GM15510 (cell line): ENCODE results near the gene GPR35.

Experiments
- POLR2A ChIP-seq: IDR thresholded peaks from 3 replicates; pipeline ENCODE4 v1.6.1; 2011; ENCODE audit warnings: borderline replicate concordance; ENCODE audit not compliant: insufficient read length; ENCODE audit errors: extremely low read depth

Gene GPR35

DNA sequence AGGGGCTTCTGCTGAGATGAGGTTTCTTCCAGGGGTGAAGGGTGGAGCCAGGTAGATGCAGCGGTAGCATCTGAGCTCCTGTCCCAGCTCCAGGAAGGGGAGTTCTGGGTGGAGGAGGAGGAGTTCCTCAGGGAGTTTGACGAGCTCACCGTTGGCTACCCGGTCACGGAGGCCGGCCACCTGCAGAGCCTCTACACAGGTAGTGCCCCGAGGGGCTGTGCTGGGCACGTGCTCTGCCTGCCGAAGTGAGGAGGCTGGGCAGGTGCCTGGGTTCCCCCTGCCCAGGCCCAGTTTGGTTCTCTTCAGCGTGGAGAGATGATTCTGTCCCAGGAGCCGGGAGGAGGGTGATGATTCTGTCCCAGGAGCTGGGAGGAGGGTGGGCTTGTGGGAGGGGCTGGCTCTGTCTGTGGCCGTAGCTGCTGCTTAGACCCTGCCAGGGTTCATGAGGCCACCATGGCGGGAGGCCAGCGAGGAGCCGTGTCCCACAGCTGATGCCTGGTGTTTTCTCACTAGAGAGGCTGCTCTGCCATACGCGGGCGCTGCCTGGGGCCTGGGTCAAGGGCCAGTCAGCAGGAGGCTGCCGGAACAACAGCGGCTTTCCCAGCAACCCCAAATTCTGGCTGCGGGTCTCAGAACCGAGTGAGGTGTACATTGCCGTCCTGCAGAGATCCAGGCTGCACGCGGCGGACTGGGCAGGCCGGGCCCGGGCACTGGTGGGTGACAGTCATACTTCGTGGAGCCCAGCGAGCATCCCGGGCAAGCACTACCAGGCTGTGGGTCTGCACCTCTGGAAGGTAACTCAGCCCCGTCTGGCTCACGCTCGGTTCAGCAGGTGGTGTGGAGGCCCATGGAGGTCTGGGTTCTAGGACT, 30.5 kb upstream of the GPR35 start:
- no peak for TF ChIP-seq POLR2A

DNA sequence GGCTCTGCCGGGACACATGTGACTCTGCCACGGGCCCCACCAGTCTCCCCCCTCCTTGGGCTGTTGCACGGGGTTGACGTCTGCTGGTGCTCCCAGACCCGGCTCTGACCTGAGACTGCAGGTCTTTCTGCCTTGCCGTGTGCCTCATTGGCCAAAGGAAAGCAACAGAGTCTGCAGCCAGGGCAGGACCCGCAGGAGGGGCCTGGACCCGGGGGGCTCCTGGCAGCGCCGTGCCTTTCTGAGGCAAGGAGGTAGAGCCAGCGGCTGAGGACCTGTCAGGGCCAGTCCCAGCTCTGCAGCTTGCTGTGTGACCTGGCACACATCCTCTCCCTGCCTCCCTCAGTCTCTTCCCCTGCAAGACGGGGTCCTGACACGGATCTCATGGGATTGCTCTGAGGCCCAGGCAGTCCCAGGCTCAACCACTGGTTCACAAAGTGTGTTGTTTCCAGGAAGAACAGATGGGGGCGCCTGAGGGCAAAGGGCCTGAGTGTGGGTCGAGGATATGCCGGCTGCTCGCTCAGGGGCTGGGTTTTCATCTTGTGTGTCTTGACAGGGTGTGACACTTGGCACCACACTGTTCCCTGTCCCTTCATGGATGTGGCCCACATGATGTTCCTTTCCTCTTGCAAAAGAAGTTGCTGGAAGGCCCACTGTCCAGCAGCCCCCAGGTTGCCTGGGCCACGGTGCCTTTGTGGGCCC, 29.8 kb upstream of the GPR35 start:
- TF ChIP-seq POLR2A, result no peak

DNA sequence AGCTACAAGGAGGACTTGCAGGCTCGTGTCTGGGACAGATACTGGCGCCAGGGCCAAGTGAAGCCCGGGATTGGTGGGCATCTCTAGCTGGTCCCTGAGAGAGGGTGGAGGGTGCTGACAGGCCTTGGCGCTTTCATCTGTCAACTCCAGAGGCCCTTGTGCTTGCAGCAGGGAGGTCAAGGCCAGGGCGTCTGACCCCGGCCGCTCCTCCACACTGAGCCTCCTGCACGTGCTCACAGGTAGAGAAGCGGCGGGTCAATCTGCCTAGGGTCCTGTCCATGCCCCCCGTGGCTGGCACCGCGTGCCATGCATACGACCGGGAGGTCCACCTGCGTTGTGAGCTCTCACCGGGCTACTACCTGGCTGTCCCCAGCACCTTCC, 29.2 kb upstream of the GPR35 start:
- TF ChIP-seq POLR2A, result no peak

DNA sequence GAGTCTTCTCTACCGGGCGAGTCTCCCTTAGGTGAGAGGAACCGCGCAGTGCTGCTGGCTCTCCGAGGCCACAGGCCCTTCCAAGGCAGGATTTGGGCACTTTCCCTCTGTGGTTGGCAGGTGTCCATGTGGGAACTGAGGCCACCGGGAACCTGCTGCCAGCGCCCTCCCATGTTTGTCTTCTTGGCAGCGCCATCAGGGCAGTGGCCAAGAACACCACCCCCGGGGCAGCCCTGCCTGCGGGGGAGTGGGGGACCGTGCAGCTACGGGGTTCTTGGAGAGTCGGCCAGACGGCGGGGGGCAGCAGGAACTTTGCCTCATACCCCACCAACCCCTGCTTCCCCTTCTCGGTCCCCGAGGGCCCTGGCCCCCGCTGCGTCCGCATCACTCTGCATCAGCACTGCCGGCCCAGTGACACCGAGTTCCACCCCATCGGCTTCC, 28.8 kb upstream of the GPR35 start:
- no peak for TF ChIP-seq POLR2A

DNA sequence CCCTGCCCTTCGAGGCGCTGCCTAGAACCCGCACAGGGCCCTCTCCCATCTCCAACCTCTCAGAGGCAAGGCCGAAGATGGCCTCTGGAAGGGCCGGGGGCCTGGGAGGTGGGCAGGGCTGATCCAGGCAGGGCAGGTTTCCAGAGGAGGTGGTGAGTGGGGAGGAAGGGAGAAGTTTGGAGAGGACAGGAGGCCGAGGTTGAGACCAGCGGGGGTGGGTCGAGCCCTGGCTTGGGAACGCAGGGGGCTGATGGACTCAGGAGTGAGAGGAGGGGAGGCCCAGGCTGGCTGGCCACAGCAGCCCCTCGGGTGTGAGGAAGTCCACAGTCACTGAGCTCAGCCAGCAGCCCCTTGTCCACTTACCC, 28.2 kb upstream of the GPR35 start:
- TF ChIP-seq POLR2A, result no peak

DNA sequence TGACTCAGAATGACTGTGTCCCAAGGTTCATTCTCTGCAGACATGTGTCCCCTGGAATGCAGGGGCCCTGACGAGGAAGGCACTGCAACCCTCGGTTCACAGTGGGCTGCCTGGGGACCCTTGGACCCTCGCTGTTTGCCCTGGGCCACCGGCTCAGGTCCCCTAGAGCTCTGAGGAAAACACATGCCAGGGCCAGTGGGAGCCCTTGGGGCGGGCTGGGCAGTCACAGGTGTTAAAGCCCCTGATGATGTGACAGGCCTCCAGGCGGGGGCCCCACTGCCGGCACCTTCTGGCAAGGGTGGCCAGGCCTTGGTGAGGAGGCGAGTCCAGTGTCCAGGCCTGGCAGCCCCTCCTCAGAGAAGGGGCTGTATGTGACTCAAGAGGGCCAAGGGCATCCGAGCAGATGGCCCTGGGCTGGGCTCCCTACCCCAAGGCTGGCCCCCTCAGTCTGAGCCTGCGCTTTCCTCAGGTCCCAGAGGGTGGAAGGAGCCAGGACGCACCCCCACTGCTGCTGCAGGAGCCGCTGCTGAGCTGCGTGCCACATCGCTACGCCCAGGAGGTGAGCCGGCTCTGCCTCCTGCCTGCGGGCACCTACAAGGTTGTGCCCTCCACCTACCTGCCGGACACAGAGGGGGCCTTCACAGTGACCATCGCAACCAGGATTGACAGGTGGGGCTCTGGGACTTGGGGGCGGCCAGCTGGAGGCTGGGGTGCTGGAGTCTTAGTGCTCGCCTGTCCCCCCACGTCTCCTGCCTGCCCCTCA, 27.7 kb upstream of the GPR35 start:
- no peak for TF ChIP-seq POLR2A

DNA sequence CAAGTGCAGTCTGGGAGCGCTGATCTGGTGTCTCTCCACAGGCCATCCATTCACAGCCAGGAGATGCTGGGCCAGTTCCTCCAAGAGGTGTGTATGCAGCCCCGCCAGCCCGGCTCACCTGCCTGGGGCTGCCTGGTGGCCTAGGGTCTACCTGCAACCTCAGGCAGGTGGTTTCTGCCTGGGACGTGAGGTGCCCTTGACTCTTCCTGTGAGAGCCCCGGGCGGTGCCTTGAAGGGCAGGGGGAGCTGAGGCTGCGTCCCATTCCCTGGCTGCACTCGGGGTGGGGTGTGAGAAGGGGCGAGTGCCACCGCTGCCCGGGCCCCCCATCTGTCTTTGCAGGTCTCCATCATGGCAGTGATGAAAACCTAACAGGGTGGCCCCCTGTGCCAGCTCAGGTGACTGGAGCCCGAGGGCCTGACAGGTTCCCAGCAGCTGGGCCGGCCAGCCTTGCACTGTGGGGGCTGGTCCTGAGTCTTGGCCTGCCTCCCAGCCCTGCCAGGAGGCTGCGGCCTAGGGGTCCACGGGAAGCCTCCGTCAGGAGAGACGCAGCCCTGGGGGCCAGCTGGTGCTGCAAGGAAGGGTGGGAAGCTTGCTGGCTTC, 26.9 kb upstream of the GPR35 start:
- TF ChIP-seq POLR2A, result no peak

DNA sequence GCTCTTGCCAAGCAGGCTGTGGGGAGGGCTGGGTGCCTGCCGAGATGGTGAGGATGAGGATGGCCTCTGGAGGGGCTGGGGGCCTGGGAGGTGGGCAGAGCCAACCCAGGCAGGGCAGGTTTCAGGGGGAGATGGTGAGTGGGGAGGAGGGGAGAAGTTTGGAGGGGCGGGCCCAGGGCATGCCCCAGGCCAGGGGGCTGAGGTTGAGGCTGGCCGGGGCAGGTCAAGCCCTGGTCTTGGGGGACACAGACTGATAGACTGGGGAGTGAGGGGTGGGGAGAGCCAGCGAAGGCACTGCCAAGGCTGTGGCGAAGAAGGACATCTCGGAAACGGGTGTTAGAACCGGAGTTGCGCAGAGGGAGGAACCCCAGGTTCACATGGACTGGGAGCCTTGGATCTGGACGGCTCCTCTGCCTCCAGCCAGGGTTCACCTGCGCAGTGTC, 26.1 kb upstream of the GPR35 start:
- TF ChIP-seq POLR2A, result no peak

DNA sequence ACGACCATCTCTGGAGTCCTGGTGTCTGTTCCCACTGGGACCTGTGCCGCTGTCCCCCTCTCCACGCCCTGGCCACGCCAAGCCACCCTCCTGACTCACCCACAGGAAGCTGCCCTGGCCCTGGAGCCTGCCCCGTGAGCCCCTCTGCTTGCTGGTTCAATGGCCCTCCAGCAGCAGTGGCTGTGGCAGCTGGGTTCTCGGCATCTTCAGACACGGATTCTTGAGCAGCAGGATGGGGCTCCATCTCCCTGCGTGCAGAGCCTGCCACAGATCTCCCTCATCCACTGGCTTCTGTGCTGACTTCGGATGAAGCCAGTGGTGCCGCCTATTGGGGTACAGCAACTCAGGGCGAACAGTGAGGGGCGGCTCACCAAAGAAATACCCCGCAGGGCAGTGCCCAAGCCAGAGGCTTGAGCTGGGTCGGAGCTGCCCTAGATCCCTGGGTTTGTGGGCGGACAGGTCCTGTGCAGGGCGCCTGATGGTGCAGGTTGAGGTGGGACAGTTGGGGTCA, 24.8 kb upstream of the GPR35 start:
- no peak for TF ChIP-seq POLR2A

DNA sequence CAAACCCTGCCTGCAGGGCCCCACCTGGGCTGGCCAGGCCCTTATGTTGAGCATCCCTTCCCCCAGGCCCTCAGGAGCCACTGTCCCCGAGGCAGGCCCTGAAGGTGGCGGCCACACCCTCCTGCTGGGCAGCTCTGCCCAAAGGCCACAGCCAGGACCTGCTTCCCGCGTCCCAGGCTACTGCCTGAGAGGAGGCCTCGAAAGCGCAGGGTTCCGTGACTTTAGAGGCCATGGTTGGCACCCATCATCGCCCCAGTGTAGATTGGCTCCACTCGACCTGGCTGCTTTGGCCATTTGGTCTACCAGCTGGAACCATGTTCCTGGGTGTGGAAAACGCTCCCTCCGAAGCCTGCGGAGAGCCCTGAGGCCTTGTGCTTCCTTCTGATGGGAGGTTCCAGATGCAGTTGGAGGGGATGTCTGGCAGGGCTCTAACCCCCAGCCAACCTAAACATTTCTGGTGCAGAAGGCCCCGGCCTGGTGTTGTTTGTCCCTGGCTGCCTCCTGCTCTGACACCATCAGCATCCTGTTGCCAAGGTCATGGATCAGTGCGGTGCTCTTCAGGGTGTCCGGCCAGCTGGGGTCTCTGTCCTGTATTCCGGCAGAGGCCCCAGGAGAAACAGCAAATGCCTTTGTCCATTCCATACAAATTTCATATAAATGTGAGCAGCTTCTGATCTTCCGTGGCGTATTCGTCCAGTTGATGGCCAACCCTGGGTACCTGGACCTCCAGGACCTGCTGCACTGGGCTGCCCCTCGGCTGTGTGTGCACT, 24.0 kb upstream of the GPR35 start:
- no peak for TF ChIP-seq POLR2A

DNA sequence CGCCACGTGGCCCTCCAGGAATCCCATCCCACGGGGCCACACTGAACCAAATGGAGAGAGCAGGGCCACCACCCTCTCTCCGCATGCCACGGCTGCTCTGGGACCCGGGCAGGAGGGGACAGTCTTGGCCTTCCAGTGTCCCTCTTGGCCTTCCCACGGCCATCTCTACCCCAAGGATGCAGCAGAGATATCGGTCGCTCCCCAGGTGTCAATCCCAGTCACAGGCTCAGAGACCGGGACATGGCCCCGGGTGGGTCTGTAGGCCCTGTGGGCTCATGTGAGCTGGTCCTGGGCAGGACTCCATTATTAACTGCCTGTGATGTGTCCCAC, 23.5 kb upstream of the GPR35 start:
- no peak for TF ChIP-seq POLR2A

DNA sequence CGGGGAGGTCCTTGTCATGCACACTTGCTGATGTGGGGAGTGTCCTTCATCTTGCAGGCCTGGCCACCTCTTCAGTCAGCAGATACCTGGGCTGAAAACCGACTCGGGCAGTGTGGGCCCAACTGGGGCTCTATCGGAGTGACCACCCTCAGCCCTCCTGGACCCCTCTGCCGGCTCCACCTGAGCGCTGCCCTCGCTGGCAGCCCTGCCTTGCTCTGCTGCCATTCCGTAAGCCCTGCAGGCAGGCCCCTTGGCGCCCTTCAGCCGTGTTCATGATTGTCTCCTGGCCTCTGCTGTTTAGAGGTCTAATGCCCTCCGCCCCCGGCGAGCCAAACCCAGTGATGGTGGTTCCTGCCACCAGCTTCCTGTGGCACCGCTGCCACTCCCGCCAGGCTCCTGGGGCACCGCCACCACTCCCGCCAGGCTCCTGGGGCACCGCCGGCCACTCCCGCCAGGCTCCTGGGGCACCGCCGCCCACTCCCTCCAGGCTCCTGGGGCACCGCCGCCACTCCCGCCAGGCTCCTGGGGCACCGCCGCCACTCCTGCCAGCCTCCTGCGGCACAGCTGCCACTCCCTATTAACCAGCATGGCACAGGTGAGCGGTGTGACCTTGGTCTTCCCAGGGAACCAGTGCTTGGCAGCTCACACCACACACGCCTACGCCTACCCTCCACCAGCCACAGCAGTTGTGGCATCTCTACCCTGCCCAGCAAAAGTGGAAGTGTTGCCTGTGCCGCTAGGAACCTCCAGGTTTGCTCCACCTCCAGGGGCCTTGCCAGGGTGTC, 22.8 kb upstream of the GPR35 start:
- no peak for TF ChIP-seq POLR2A

DNA sequence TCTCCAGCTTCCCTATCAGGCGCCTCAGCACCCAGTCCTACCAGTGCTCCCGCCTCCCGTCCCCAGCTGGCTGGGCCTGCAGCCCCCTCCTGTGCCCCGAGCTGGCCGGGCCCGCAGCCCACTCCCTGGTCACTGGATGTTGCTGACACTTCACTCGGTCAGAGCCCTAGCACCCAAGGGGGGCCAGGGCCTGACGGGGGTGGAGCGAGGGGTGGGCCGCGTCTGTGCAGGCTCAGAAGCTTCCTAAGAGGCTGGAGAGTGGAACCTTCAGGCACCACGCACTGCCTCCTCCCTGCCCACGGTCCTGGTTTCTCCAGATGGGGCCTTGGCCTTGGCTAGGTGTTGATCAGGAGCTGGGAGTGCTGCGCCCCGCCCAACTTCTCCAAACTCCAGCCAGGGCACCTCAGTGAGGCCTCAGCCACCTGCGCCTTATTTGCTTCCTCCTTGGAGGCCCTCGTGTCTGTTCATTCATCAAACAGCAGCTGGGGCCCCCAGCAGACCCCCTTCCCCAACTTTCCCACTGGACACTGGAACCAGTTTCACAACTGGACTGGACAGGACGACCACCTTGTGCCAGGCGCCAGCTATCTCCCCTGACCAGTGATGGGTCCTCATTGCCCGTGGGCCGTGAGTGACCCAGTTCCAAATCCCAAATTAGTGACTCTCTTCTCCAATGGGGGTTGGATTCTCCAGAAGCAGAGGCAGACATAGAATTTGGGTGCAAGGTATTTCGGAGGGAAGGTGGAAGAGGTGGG, 22.0 kb upstream of the GPR35 start:
- TF ChIP-seq POLR2A, result no peak

DNA sequence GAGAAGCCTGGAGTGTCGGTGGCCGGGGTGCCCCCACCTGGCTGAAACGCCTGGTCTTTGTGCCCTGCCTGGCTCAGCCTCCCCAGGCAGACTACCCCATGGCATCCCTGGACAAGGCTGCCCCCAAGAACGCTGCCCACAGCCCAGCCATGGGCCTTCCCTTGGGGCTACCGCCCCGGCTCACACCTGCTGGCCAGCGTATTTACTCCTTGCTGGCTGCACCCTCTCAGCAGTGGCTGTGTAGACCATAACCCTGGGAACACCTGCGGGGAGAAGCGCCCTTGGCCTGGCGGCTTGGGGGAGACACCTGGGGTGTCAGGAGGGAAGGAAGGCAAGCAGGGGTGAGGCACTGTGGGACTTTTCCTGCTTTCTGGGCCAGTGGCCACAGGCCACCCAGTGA, 21.4 kb upstream of the GPR35 start:
- TF ChIP-seq POLR2A, result no peak
